Measurements from ENCODE around the gene BCL2. TPM values are rescaled to one million over a fixed set of nuclear protein-coding genes. Genes with fewer than 3 reads are reported as not detected.
"Not testable (repeated sequence)": the region's sequence is repeated elsewhere in the genome, so short reads cannot be mapped to it uniquely, and the experiment has no call there.

BCL2 gene
- total RNA-seq, 1 donor from 2014 or later: 1.6 TPM

- DNase-seq (ENCODE audit: low read depth in 2 of 2): no peak
These were observed 83.2 kb downstream of the BCL2 start for GRCh38 chr18:63236406-63236805.

GRCh38 chr18:63235920-63236319 lies 83.6 kb downstream of the BCL2 start:
- DNase-seq (ENCODE audit: low read depth in 2 of 2): not testable (repeated sequence)

- peak in 1 of 2 donors; percentile 11 for DNase-seq (ENCODE audit: low read depth in 2 of 2)
These were observed 84.7 kb downstream of the BCL2 start for GRCh38 chr18:63234841-63235240.

- no peak for DNase-seq (ENCODE audit: low read depth in 2 of 2)
These were observed 85.1 kb downstream of the BCL2 start for GRCh38 chr18:63234432-63234831.

- no peak for DNase-seq (ENCODE audit: low read depth in 2 of 2)
These were observed 86.2 kb downstream of the BCL2 start for GRCh38 chr18:63233334-63233733.

GRCh38 chr18:63232826-63233225 lies 86.7 kb downstream of the BCL2 start:
- no peak for DNase-seq (ENCODE audit: low read depth in 2 of 2)

GRCh38 chr18:63229971-63230370 lies 89.6 kb downstream of the BCL2 start:
- DNase-seq (ENCODE audit: low read depth in 2 of 2): no peak

- no peak for DNase-seq (ENCODE audit: low read depth in 2 of 2)
These were observed 94.1 kb downstream of the BCL2 start for GRCh38 chr18:63225434-63225833.

- DNase-seq (ENCODE audit: low read depth in 2 of 2): no peak
These were observed 94.9 kb downstream of the BCL2 start for GRCh38 chr18:63224630-63225029.

- DNase-seq (ENCODE audit: low read depth in 2 of 2): no peak
These were observed 95.7 kb downstream of the BCL2 start for GRCh38 chr18:63223837-63224236.

- no peak for DNase-seq (ENCODE audit: low read depth in 2 of 2)
These were observed 98.7 kb downstream of the BCL2 start for GRCh38 chr18:63220903-63221302.

- no peak for DNase-seq (ENCODE audit: low read depth in 2 of 2)
These were observed 101.1 kb downstream of the BCL2 start for GRCh38 chr18:63218472-63218871.

GRCh38 chr18:63216516-63217311 lies 102.9 kb downstream of the BCL2 start:
- DNase-seq (ENCODE audit: low read depth in 2 of 2): no peak

- no peak for DNase-seq (ENCODE audit: low read depth in 2 of 2)
These were observed 105.5 kb downstream of the BCL2 start for GRCh38 chr18:63213936-63214671.

GRCh38 chr18:63213331-63213900 lies 106.2 kb downstream of the BCL2 start:
- no peak for DNase-seq (ENCODE audit: low read depth in 2 of 2)

- DNase-seq (ENCODE audit: low read depth in 2 of 2): no peak
These were observed 109.0 kb downstream of the BCL2 start for GRCh38 chr18:63210521-63210920.

- DNase-seq (ENCODE audit: low read depth in 2 of 2): no peak
These were observed 110.9 kb downstream of the BCL2 start for GRCh38 chr18:63208676-63209075.

GRCh38 chr18:63207835-63208234 lies 111.7 kb downstream of the BCL2 start:
- DNase-seq (ENCODE audit: low read depth in 2 of 2): no peak

- DNase-seq (ENCODE audit: low read depth in 2 of 2): no peak
These were observed 112.3 kb downstream of the BCL2 start for GRCh38 chr18:63207143-63207790.

- DNase-seq (ENCODE audit: low read depth in 2 of 2): no peak
These were observed 113.0 kb downstream of the BCL2 start for GRCh38 chr18:63206433-63207142.

- no peak for DNase-seq (ENCODE audit: low read depth in 2 of 2)
These were observed 113.7 kb downstream of the BCL2 start for GRCh38 chr18:63205791-63206252.
